ENCODE results near the gene SRSF4.

- TF ChIP-seq CTCF (IDR thresholded peaks at IDR 0.05; ENCODE audit: low read depth, low read length, poor library complexity, severe bottlenecking) (no peak), EZH2phosphoT487 (IDR thresholded peaks at IDR 0.05; ENCODE audit: borderline replicate concordance, low read length) (no peak)
These were observed 29.5 kb downstream of the SRSF4 start for GRCh38 chr1:29152046-29152805.
